NCI-H1092 (cell line): ENCODE results near the gene EVL.

Experiments
- DNase-seq: peaks from one replicate; lab custom pipeline; 2025; lab: John Stamatoyannopoulos, UW

The EVL gene

DNA sequence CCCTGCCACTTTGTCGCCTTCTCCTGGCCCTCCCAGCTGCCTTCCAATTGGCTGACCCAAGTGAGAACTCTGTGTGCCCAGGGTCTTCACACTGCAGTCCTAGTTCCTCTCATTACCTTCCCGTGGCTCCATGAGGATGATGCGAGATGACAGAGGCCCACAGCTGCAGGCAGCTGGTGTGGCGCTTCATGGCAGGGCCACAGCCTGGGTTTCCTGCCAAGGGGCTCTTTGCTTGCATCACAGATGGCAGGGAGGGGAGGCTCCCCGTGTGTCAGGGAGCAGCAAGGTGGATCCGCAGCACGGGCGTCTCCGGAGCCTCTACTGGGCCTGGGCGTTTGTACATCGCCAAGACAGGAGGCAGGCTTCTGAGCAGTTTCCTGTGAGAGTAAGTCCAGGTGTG, 65.3 kb downstream of the EVL start:
- no peak for DNase-seq

DNA sequence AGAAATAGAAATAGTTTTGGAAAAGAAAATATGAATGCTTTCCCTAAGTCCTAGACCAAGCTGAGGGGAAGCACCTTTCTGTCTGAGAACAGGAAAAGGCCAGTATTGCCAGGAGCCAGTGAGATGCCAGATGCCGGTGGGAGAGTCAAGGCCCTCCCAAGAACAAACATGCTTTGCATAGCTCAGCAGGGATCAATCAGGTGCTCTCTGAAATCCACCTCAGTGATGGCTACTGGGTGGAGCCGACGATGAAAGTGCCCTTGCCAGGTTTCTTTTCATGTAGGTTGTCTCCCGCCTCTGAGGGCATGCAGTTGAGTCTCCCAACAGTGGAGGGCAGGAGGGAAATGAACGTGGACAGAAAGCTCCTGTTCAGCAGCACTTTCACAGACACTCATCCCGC, 66.0 kb downstream of the EVL start:
- no peak for DNase-seq

DNA sequence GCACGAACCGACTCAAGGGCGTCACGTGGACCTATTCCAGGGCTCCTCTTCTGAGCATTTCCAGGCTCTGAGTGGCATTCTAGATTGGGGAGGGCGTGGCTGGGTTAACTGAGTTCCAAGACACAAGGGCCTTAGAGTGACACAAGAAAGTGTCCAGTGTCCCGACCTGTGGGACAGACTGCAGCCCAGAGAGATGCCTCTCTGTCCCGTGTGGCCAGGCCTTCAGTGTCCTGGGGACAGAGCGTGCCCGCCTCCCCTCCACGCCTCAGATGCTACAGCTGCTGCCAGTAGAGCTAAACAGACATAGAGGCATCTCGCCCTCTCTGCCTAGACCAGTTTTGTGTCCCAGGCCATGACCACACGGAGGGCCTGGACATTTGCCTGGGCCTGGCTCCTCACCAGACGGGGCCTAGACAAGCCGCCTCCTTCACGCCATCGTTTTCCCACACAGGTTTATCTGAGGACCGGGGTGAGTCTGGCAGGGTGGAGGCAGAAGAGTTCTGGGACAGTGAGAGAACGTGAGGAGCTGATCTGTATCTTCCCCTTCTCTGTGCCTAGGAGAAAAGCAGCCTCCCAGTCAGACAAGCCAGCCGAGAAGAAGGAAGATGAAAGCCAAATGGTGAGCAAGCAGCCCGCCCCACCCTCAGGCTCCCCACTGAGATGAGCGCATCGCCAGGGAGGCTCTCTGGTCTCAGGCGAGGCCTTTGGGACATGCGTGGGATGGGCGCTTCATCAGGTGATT, 67.1 kb downstream of the EVL start:
- no peak for DNase-seq

DNA sequence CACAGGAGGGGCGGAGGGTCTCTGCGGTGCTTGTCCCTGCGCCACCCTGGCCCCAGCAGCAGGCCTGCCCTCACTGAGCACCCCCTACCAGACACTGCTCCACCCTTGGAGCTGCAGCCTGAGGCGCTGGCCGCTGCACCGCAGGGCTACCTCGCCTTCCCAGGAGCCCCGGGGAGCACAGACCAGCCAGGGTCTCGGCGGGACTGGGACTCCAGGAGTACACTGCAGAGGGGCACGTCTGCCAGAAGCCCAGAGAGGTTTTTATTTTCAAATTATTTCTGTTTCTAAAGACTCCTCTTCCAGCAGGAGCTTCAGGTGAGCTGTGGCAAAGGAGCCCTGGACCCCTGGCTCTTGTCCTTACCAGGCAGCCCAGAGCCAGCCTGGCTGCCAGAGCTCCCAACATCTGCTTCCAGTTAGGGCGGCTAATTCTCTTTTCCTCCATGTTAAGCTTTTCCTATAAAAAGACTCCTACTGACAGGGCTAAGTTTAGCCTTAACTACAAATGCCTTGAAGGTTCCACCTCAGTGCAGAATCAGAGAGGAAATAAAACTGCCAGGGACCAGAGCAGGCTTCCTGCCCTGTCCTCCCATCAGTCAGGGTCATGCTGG, 67.8 kb downstream of the EVL start:
- no peak for DNase-seq

DNA sequence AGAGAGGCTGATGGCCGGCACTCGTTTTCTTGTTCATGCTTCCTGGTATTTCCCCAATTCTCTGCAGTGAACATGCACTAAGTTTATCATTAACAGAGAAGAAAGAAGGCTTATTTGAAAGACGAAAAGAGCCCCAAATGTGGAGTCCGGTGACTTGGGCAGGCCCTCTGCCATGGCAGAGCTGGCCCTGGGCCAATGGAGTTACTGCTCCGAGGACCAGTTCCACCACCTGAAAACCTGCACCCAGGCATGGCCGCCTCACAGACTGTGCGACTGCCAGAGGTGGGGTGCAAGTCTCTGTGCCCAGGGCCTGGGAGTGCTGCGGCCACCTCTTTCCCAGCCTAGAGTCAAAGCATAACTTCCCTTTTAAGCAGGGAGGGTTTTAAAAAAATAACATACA, 69.4 kb downstream of the EVL start:
- no peak for DNase-seq

DNA sequence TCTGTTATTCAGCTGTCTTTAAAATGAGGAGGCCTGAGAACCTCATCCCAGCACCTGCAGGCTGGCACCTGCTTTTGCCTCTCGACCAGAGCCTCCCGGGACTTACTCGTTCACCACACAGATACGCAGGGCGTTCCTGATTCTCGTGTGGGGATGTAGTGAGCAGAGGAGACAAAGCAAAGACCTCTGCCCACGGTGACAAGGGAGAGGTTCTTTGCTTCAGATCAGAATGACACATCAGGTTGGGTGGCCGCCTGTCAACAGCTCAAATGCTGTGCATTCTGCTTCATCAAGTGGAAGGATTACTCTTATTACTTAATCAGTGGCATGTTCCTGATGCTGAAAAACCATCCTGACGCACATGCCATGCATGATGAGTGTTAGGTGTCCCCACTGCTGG, 69.9 kb downstream of the EVL start:
- DNase-seq: no peak

DNA sequence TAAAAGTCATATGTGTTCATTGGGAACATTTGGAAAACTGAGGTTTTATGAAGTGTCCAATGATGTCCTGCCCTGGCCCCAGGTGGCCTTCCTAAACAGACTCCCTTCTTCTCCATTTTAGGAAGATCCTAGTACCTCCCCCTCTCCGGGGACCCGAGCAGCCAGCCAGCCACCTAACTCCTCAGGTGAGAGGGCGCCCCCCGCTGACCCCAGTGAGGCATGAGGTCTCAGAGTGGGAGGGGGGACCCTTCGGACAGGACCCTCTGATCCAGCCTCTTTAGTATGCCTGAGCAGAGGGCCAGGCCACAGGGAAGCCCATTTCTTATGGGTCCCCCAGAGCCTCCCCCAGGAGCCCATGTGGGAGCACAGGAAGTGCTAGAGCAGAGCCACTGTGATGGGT, 70.6 kb downstream of the EVL start:
- no peak for DNase-seq

DNA sequence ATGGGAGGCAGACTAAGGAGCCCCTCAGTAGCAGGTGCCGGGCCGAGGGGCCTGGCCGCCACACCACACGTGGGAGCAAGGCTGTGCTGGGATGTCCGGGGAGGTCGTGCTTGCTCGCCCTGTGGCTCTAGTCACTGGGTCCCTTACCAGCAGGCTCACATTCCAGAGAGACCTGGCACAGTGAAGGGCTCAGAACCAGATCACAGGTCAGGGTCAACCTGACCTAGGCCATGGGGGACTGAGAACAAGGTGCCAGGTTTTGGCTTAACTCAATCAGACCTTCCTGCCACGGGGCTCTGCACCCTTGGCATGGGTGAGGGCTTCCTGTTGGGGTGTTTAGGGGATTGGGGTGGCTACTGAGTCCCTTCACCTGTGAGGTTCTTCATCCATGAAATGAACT, 72.0 kb downstream of the EVL start:
- DNase-seq: no peak

DNA sequence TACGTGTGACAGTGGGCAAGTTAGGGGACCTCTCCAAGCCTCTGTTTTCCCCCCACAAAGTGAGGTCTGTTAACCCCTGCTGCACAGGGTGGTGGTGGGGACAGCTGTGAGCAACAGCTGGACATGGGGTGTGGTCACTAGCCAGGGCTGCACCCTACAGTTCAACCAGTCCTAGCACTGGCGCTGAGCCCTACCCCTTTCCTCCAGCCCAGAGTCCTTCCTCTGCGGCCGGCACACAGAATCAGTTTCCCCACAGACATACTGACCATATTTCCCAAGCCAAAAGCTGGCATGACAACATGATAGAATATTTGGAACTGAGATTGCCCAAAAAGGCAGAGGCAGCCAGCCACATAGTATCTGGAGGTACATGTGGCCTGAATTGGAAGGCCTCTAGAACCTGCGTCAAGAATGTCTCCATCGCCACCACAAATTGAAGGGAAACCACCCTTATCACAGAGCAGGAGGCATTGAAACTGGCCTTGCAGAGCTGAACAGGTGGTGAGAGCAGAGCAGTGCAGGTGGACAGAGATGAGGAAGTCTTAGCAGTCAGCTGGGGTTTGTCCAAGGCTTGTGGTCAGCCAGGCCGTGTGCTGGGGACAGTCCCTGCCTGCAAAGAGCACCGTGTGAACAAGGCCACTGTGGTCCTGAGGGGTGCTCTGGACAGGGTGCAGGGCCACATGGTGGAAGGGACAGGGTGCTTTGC, 73.0 kb downstream of the EVL start:
- no peak for DNase-seq

DNA sequence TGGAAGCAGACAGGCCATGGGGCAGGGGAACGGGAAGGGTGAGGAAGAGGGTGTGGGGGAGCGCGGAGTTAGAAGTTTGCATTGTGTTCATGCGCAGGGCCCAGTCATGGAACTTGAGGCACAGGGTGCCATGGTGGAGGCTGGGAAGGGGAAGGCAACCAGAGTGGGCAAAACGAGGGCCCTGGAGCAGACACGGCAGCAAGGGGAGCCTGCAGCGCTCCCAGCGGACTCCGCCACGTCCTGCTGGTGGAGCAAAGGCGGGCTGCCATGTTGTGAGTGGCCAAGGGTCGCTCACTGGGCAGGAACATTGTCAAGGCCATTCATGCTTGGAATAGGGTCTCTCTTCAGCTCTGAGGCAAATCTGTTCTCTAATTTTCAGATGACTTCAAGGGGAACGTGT, 73.7 kb downstream of the EVL start:
- no peak for DNase-seq

DNA sequence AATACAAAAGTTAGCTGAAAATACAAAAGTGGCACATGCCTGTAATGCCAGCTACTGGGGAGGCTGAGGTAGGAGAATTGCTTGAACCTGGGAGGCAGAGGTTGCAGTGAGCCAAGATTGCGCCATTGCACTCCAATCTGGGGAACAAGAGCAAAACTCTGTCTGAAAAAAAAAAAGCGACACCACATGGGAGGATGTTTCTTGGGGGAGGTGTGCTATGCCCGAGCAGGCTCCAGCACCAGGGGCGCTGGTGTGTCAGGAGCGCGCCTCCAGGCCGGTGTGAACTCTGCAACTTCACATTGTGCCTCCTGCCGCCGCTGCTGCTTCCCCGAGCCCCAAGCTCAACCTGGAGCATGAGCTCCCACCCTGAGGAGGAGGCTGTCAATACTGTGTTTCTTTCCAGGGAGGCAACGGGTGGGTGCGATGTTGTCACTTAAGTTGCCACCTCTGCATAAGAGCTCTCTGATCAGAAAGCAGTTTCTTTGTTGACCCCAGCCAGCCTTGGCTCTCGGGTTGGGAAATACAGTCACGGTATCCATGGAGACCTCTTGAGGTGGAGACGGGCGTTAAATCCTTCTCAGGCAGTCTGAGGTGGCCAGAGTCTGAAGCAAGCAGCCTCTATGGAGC, 75.3 kb downstream of the EVL start:
- no peak for DNase-seq

DNA sequence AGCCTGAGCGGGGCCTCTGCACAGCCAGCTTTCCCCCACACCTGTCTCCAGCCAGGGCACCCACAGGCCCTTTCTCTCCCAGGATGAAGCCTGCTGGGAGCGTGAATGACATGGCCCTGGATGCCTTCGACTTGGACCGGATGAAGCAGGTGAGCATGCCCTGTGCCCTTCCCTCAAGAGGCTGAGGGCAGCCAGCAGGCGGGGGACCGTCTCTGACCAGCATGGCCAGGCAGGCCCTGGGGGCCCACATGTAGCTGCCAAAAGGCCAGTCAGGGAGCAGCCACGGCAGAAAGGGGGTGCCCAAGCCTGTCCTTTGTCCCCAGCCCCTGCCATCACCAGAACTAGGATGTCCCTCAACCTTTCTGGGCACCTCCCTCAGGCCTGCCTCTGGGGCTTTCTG, 75.9 kb downstream of the EVL start:
- DNase-seq: no peak

DNA sequence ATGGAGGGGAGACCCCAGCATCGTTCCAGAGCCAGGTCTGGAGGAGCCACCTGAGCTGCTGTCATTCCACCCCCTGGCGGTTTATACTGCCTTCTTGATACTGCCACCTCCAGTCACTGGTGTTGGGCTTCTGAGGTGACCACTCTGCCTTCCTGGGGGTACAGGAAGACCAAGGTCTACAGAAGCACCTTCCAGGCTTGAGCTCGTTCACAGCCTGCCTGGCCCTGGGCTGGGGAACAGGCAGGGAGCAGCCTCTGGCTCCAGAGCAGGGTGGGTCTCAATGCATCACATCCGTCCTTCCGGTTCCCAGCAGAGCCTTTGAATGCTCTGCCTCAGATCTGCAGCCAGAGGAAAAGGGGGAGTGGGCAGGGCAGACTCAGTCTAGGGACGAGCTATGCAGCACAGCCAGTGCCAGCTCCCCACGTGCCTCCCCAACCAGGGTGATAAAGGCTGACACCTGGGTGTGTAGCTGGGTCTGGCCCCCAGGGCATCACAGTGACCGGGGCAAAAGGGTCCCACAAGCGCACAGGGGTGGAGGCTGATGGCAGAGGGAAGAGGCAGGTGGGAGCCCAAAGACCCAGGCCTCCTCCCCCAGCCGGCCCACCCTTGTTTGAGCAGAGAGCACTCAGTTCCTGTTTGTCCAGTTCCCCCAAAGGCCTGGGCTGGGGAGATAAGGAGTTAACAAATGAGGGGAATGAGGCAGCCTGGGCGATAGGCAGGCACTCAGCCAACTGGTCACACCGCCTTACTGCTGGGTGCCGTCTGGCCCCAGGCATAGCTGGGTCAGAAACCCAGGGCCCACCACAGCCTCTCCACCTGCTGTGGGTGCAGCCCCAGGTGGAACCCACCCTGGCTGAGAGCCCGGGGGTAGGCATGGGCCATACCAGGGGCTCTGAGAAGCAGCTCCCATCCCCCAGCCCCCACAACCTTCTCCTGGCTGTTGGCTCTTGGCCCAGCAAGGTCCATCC, 77.1 kb downstream of the EVL start:
- DNase-seq: no peak

DNA sequence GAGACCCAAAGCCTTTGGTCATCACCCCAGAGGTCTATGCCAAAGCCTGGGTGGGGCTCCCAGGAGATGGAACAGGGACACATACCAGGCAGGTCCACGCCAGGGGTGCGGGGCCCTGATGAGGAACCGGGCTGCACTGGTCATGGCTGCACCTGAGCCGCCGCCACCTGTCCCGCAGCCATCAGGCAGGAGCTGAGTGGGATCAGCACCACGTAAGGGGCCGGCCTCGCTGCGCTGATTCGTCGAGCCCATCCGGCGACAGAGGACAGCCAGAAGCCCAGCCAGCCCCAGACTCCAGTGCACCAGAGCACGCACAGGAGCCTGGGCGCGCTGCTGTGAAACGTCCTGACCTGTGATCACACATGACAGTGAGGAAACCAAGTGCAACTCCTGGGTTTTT, 78.3 kb downstream of the EVL start:
- no peak for DNase-seq

DNA sequence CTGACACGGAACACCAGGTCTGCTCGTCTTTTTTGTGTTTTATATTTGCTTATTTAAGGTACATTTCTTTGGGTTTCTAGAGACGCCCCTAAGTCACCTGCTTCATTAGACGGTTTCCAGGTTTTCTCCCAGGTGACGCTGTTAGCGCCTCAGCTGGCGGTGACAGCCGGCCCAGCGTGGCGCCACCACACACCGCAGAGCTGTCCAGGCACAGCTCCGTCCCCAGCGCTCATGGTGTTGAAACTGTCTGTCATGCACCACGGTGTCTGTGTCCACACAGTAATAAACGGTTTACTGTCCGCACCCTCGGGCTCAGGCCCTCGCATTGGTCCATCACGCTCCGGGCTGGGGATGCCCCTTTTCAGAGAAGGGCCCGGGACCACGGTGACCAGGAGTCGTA, 78.7 kb downstream of the EVL start:
- DNase-seq: no peak

DNA sequence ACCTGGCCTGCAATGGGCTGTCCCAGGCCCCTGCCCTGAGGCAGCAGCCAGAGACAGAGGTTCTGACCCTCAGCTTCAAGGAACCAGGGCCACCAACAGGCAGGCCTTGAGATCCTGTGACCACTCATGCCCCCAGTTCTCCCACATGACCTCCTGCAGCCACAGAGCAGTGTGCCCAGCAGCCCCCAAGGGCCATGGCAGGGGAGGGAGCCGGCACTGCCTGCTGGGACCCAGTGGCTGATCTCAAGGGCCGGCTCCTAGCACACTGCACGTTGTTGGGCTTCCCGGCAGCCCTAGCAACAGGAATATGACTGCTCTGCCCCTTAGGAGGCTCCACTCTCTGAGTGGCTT, 79.4 kb downstream of the EVL start:
- no peak for DNase-seq

DNA sequence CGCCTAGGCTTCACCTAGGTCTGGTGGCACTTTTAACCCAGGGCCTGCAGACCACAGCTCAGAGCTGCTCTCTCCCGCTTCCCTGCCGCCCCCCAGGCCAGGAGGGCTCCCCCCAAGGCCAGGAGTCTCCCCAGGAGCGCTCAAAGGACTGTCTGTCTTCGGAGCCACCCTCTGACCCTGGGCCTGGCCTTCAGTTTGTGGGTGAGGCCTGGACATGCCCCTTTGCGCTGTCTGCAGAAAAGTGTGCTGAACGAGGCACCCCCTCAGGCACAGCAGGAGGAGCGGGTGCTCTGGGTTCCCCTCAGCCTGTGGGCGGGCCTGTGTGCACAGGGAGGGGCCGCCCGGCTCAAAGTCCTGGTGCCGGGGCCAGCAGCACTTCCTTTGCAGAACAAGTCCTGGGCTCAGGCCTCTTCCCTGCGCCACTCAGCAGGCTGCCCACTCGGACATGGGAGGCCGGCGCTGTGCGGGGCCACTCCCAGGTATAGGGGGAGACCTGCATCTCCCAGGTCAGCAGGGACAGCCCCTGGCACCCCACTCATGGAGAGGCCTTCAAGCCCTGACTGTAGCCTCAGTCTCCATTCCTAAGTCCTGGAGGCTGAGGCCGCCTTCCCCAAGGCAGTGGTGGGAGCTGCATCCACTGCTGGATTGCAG, 79.9 kb downstream of the EVL start:
- DNase-seq: no peak

DNA sequence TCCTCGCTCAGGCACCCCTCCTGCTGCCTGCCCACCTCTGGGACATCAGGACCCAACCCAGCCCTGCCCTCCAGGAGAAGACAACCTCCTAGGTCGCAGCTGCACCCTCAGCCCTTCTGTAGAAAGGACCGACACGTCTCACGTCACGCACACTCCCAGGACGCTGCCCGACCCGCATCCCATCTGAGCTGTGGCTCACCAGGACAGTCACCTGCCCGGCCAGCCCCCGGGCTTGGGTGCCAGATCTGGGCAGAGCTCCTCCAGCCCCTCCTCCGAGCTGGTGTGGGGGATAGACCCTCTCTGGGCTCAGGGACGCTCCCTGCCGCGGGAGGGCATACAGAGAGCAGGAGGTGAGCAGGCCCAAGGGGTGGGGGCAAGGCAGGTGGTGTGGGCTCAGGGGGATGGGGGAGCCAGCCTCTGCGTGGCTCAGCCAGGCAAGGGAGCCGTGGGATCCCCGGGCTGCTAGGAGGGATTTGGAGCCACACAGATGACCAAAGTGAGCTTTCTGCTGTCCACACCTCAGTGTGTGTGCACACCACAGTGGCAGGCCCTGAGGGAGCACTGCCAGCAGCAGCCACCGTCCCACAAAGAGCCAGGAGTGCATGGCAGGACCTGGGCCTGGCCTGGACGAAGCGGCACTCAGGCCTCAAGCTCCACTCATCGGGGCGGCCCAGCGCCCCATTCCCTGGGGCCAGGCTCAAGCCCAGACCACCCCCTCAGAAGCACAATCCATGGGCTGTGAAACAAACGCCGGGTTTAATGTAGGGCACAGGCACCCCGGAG, 80.7 kb downstream of the EVL start:
- DNase-seq: no peak

DNA sequence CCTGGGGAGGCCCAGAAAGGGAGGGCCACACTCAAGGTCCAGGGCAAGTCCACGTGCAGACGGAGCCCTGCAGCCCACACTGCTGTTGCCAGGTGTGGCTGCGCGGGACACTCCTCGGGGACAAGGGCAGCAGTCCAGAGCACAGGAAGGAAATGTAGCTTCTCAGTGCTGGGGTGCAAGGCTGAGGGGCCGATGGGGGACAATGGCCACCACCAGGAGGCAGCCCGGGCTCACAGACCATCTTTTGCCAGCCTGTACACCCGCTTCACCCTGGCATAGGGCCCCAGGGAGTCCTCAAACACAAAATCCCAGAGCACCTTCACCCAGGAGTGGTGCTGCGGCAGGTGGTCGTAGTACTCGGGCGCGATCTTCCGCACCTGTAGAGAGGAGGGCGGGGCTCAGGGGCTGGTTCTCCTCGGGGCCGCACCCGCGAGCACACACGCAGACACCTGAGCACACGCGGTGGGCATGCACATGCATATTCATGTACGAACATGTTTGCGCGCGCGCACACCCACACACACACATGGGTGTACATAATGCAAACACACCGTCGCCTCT, 81.4 kb downstream of the EVL start:
- DNase-seq: no peak

DNA sequence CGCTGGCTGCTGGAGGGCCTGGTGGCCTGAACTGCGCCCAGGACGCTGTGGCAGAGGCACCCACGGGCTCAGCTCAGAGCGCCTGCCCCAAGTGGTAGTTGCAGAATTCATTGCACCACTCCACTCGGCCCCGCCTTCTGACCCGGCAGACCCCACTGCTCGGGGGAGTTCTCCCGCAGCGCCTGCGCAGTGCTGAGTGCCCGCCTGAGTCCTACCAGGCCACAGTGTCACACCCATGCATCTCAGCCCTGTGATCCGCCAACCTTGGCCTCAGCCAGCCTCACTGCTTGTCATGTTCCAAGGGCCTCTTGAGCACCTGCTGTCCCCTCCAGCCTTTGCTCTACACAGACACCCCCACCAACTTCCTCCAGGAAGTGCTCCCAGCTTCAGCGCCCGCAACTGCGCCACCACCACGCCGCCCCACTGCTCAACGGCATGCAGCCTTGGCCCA, 82.0 kb downstream of the EVL start:
- no peak for DNase-seq
